Smooth muscle cell (in vitro differentiated cells): Measurements from ENCODE around the gene IGSF6. TPM values are rescaled to one million over a fixed set of nuclear protein-coding genes. Genes with fewer than 3 reads are reported as not detected.
A peak's percentile ranks its signal among the peaks of the same experiment; 100 is the strongest.

ENCODE experiments used
- DNase-seq: peaks from one replicate; lab custom pipeline; 2025; ENCODE audit not compliant: unreplicated experiment; lab: John Stamatoyannopoulos, UW
- H2AFZ ChIP-seq: fragments of 200-600 bp; sonication (generic); 2 replicates; pipeline ENCODE4 v1.6.0; 2016; ENCODE audit warnings: antibody characterized with exemption, low read depth, mild to moderate bottlenecking
- H3F3A ChIP-seq: fragments of 200-600 bp; sonication (generic); 2 replicates; pipeline ENCODE4 v1.6.0; 2017; ENCODE audit warnings: antibody characterized with exemption, low read depth
- H3K27ac ChIP-seq: fragments of 200-600 bp; sonication (generic); 2 replicates; pipeline ENCODE4 v1.5.1; 2016; ENCODE audit warnings: low read depth, mild to moderate bottlenecking
- H3K27me3 ChIP-seq: fragments of 200-600 bp; sonication (generic); 2 replicates; pipeline ENCODE4 v1.6.1; 2016; ENCODE audit warnings: low read depth, mild to moderate bottlenecking
- H3K36me3 ChIP-seq: fragments of 200-600 bp; sonication (generic); 2 replicates; pipeline ENCODE4 v1.5.1; 2016; ENCODE audit warnings: low read depth
- H3K4me1 ChIP-seq: fragments of 200-600 bp; sonication (generic); 2 replicates; pipeline ENCODE4 v1.5.1; 2016; ENCODE audit warnings: low read depth
- H3K4me2 ChIP-seq: fragments of 200-600 bp; sonication (generic); 2 replicates; pipeline ENCODE4 v1.6.0; 2016; ENCODE audit warnings: mild to moderate bottlenecking
- H3K4me3 ChIP-seq: fragments of 200-600 bp; sonication (generic); 2 replicates; pipeline ENCODE4 v1.5.1; 2016; ENCODE audit warnings: mild to moderate bottlenecking
- H3K79me2 ChIP-seq: fragments of 200-600 bp; sonication (generic); 2 replicates; pipeline ENCODE4 v1.6.0; 2016; ENCODE audit warnings: low read depth, mild to moderate bottlenecking
- H3K9ac ChIP-seq: fragments of 200-600 bp; sonication (generic); 2 replicates; pipeline ENCODE4 v1.6.0; 2016; ENCODE audit warnings: low read depth
- H3K9me3 ChIP-seq: fragments of 200-600 bp; sonication (generic); replicated peaks from 2 replicates; pipeline ENCODE4 v1.5.1; 2016; ENCODE audit warnings: low read depth
- H4K20me1 ChIP-seq: fragments of 200-600 bp; sonication (generic); 2 replicates; pipeline ENCODE4 v1.6.0; 2016; ENCODE audit warnings: low read depth
- CTCF ChIP-seq: fragments of 200-600 bp; sonication (generic); IDR thresholded peaks from 2 replicates; pipeline ENCODE4 v1.5.1; 2017; ENCODE audit warnings: borderline replicate concordance, mild to moderate bottlenecking, antibody characterized with exemption; ENCODE audit not compliant: insufficient read depth, poor library complexity, severe bottlenecking
- WGBS: methylation state at CpG from one replicate; pipeline ENCODE4 v1.1.7; 2016; ENCODE audit warnings: low lambda C conversion rate; 5-methylcytosine and 5-hydroxymethylcytosine counted together
- polyA plus RNA-seq: library from polyadenylated mRNA; unstranded; fragments of >200 nt; fragmentation: Nextera tagmentation; extraction: Ambion mirVana; gene quantifications from 2 replicates; pipeline ENCODE4 v1.2.1, GENCODE V29; 2016
- total RNA-seq: library from RNA; depleted of rRNA; stranded (reverse); fragments of >200 nt; gene quantifications from 2 replicates; pipeline ENCODE4 v1.2.3, GENCODE V29; 2014

The IGSF6 gene
- total and polyA plus RNA-seq, 2 experiments from 2014 or later, result 0.13 TPM; not detected in 1

- H2AFZ ChIP-seq, result no peak overlapping the region
- H3K4me1 ChIP-seq, result no peaks in the 10 kb centered on the region
- no peak overlapping the region for H3K9ac ChIP-seq
- H4K20me1 ChIP-seq, result peaks cover 84% of the 10 kb centered on the region
- H3K27ac ChIP-seq, result peak overlapping the region; percentile 0
- no peaks in the 10 kb centered on the region for H3K27me3 ChIP-seq
- no peak overlapping the region for H3K4me3 ChIP-seq
- 38% methylated on average over 5 of the region's 5 CpGs for WGBS
- DNase-seq, result no peak
- H3K36me3 ChIP-seq, result no peaks in the 10 kb centered on the region
- no peak for TF ChIP-seq CTCF
- H3F3A ChIP-seq, result no peaks in the 10 kb centered on the region
- peak overlapping the region; percentile 30 for H3K4me2 ChIP-seq
- no peaks in the 10 kb centered on the region for H3K9me3 ChIP-seq
- H3K79me2 ChIP-seq, result peaks cover 41% of the 10 kb centered on the region
Observed at GRCh38 chr16:21646091-21646490, 6.3 kb downstream of the IGSF6 start.

- peaks cover 82% of the 10 kb centered on the region for H4K20me1 ChIP-seq
- TF ChIP-seq CTCF, result no peak
- no peaks in the 10 kb centered on the region for H3K4me1 ChIP-seq
- no peaks in the 10 kb centered on the region for H3K36me3 ChIP-seq
- no peaks in the 10 kb centered on the region for H3F3A ChIP-seq
- H3K9ac ChIP-seq, result no peak overlapping the region
- H3K9me3 ChIP-seq, result no peaks in the 10 kb centered on the region
- H2AFZ ChIP-seq, result no peak overlapping the region
- H3K4me2 ChIP-seq, result peak overlapping the region; percentile 30
- WGBS, result 90% methylated on average over 8 of the region's 9 CpGs
- H3K27me3 ChIP-seq, result no peaks in the 10 kb centered on the region
- DNase-seq, result no peak
- no peak overlapping the region for H3K4me3 ChIP-seq
- H3K27ac ChIP-seq, result peak overlapping the region; percentile 0
- peaks cover 40% of the 10 kb centered on the region for H3K79me2 ChIP-seq
Observed at GRCh38 chr16:21645261-21645721, 7.1 kb downstream of the IGSF6 start.

DNA sequence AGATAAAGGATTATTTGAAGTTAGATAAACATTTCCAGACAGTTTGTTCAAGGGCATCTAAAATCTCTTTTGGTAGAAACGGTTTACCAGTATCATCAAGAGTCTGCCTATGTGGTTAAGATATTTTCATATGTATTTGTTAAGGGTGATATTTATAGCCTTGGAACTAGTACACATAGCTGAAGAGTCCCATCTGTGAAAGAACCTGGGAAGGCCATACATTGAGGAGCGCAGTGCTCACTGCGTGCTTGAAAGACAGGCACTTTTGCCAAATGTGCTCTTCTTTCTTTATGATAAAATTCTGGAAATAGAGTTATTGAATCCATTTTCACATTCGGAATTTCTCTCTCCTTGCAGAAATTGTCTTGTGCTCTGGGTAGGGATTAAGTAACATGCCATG lies 7.7 kb downstream of the IGSF6 start:
- WGBS, result 91% methylated on average over 4 of the region's 4 CpGs
- H3K9ac ChIP-seq, result no peak overlapping the region
- peak overlapping the region; percentile 30 for H3K4me2 ChIP-seq
- H3K4me3 ChIP-seq, result no peak overlapping the region
- H3K79me2 ChIP-seq, result peaks cover 42% of the 10 kb centered on the region
- no peak overlapping the region for H2AFZ ChIP-seq
- no peak for TF ChIP-seq CTCF
- no peaks in the 10 kb centered on the region for H3F3A ChIP-seq
- DNase-seq, result no peak
- no peak overlapping the region for H3K27ac ChIP-seq
- no peaks in the 10 kb centered on the region for H3K4me1 ChIP-seq
- peaks cover 80% of the 10 kb centered on the region for H4K20me1 ChIP-seq
- no peaks in the 10 kb centered on the region for H3K27me3 ChIP-seq
- H3K9me3 ChIP-seq, result no peaks in the 10 kb centered on the region
- H3K36me3 ChIP-seq, result no peaks in the 10 kb centered on the region

GRCh38 chr16:21643785-21644184 lies 8.6 kb downstream of the IGSF6 start:
- DNase-seq, result no peak
- Histone ChIP-seq H3K79me2 (peaks cover 39% of the 10 kb centered on the region), H3F3A (peaks cover 5% of the 10 kb centered on the region), H3K4me3 (no peak overlapping the region), H3K27me3 (no peaks in the 10 kb centered on the region), H3K9me3 (no peaks in the 10 kb centered on the region), H3K9ac (no peak overlapping the region), H4K20me1 (peaks cover 77% of the 10 kb centered on the region), H3K36me3 (no peaks in the 10 kb centered on the region), H3K4me1 (no peaks in the 10 kb centered on the region), H2AFZ (no peak overlapping the region), H3K4me2 (no peak overlapping the region), H3K27ac (no peak overlapping the region)
- no peak for TF ChIP-seq CTCF
- whole genome bisulfite sequencing, result 92% methylated on average over 3 of the region's 3 CpGs
